ENCODE results near the gene KCND2. TPM values are rescaled to one million over a fixed set of nuclear protein-coding genes. Genes with fewer than 3 reads are reported as not detected.
"Not testable (repeated sequence)": the region's sequence is repeated elsewhere in the genome, so short reads cannot be mapped to it uniquely, and the experiment has no call there.

KCND2 gene
- total RNA-seq, 1 donor from 2014 or later = 51.5 TPM

DNA sequence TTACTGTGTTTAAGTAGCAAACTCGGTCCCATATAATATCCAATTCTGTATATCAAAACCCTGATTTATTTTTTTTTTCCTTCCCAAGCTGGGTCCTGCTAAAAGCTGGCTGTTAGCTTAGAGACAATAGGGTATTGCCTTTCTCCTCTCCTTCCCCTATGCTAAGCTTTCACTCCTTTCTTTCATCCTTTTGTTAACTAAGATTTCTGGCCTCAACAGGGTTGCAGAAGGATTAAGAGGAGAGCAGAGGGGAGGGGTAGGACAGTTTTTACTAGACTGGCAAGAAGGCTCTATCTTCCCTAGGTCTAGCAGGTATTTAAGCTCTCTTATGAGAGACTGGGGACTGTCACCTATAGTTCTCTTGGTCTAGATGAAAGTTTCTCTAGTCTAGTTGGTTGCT, 229.2 kb downstream of the KCND2 start:
- no peak for DNase-seq

DNA sequence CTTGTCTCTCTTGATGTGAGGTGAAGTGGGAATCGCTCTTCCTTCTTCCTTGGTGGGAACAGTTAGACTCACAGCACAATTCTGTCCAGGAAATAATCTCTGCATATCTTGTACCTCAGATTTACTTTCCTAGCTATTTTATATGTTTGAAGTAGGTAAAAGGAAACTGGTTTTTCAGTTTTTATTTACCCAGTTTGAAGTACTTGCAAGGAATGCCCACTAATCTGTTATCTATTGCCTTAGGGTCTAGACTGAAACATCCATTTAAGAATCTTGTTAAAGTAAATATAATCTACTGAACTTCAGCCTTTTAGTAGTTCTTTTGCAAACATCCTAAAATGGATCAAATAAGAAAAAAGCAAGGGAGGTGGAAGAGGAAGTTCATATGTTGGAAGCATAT, 229.8 kb downstream of the KCND2 start:
- DNase-seq = no peak

DNA sequence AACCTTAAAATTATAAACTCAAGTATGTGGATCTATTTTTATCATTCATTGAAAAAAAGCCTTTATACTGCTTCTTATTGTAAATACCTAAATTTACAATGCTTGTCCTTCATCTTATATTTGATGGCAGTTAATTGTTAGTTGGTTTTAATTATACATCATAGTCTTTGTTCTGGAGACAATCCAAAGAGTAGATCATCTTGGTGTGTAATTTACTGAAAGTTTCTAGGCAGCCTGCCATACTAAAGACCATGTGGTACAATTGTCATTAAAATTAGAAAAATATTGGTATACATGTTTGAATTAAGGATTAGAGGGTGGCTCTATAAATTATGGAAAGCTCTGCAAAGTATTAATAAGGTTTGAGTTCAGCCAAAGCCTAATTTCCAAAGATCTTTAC, 231.4 kb downstream of the KCND2 start:
- DNase-seq = no peak

DNA sequence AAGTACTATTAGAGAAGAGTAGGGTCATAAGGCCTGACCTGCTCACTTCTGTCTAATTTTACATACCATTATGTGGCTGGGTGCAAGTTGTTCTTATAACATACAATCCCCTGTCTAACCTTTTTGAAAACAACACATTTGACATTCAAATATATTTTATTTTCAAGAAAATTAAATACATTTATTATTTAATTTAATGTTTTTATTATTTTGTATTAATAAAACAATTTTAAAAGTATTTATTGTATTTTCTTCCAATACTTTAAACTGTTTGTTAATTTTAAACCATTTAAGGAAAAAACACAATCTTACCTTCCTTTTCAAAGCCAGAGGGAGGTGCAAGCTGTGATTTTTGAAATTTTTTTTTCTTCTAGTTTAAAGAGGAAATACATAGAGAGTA, 232.8 kb downstream of the KCND2 start:
- no peak for DNase-seq

DNA sequence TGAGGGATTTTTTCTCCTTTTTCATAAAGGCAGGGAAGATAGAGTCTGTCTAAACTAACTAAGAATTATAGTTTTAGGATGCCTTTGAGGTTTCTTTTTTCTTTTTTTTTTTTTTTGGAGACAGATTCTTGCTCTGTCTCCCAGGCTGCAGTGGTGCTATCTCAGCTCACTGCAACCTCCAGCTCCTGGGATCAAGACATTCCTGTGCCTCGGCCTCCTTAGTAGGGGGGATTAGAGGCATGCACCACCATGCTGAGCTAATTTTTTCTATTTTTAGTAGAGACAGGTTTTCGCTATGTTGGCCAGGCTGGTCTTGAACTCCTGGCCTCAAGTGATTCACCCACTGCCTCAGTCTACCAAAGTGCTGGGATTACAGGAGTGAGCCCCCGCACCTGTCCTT, 239.7 kb downstream of the KCND2 start:
- no peak for DNase-seq

DNA sequence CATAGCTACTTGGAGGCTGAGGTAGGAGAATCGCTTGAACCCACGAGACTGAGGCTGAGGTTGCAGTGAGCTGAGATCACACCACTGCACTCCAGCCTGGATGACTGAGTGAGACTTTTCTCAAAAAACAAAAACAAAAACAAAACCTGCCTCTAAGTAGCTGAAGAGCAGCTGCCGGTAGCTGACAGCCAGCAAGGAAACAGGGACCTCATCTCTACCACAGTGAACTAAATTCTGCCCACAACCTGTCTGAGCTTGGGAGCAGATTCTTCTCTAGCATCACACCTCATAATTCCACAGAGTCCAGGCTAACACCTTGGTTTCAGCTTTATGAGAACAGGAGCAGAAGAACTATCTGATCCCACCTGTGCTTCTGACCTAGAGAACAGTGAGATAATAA, 246.2 kb downstream of the KCND2 start:
- DNase-seq = no peak

DNA sequence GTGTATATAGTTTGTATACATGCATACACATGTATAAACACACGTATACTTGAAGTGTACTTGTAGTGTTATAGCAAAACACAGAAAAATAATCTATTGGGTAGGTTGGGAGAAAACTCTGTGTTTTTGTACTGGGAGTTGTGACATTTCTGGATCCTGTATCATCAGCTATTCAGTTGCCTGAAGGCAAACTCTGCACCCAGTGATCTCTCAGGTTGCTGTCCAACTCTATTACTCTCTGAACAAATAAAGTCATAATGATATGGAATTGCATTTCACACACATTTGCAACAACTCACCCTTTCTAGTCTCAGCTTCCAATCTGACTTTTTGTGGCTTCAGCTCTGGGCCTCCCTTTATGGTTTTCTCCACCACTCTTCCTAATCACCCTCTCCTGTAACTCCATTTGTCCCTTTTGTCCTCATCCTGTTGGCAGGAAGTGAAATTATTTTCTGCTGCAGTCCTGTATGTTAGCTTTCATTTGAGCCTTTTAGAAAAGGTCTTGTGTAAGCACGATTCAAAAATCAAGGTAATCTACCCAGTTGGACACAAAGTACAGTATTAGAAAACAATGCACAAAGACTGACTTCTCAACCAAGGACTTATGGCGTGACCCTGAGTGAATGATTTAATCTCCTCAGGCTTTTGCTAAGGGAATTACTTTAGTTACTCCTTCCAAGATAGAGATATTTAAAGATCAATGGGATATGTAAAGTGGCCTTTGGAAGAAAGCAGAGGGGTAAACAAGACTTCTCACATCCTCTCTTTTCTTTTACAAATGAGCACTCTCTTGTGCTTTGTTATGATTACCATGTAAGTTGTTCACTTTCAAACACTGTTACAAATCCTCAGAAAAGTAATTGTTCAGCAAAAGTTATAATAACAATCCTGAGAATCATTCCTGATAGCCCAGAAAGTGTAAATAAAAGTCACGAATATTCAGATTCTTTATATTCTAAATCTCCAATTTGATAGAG, 249.1 kb downstream of the KCND2 start:
- no peak for DNase-seq

DNA sequence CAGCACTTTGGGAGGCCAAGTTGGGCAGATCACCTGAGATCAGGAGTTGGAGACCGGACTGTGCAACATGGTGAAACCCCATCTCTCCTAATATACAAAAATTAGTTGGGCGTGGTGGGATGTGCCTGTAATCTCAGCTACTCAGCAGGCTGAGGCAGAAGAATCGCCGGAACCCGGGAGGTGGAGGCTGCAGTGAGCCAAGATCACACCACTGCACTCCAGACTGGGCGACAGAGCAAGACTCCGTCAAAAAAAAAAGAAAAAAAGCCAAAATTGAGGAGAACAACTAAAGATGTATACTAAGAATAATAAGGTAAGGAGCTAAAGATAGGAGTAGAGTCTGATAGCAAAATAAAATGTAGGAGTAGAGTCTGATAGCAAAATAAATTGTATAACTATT, 251.0 kb downstream of the KCND2 start:
- DNase-seq = no peak

DNA sequence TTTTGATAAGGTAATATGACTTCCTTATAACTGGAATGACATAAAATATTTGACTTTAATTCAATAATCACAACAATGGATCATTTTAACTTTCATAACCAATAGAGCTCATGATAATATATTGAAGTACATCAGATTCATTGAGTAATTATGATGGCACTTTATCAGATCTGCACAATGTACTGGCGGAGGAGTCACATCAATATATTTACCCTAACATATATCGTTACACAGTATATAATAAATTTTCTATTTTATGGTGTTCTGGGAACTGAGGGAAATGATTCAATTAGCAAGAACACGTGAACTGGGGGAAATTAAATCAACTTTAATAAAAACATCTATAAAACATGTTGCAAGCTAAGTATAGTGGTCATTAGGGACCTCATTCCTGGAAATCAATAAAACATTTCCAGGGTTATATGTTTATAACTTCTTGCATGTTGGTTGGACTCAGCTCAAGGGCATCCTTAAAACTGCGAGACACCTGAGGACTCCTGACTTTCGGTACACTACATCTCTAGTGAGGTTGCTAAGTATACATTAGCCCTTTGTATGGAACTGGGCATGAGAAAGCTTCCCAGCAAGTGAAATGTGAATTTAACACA, 254.0 kb downstream of the KCND2 start:
- DNase-seq = no peak

DNA sequence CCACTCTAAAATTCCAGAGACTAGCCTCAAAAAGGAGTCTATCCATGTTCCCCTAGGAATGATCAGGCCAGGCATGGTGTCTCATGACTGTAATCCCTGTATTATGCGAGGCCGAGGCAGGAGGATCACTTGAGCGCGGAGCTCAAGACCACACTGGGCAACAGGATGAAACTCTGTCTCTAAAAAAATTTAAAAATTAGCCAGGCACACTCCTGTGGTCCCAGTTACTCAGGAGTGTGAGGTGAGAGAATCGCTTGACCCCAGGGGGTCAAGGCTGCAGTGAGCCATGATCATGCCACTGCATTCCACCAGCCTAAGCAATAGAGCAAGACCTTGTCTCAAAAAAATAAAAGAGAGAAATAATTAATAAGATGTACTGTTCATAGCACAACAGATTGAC, 256.8 kb downstream of the KCND2 start:
- DNase-seq = no peak

DNA sequence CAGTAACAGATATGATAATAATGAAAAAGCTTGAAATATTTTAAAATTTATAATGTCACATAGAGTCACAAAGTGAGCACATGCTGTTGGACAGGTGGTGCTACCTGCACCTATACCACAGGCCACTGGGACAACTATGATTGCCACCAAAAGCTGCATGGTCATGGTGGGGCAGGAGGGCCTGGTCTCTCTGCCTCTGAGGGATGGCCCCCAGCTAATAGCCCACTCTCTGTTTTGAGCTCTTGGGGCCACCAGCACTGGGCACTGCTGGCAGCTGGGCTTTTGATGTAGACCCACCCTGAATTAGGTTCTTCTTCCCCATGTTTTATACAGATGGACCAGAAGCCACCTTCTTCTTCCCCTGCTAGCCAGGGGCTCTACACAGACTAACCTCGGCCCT, 265.4 kb downstream of the KCND2 start:
- no peak for DNase-seq

DNA sequence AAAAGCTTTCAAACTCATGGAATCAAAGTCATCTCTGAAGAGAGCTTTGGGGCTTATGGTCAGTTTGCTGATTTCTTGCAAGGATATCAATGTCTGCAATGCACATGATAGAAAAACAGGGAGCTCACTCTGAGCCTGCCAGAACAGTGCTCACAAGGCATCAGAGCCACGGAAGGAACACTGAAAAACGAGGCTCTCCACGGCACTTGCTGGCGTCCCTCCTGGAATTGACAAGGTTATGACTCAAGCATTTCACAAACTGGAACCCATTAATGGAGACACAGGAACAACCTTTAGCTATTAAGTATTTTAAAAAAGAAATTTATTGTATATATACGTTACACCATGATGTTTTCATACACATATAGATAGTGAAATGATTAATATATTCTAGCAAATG, 266.3 kb downstream of the KCND2 start:
- no peak for DNase-seq

DNA sequence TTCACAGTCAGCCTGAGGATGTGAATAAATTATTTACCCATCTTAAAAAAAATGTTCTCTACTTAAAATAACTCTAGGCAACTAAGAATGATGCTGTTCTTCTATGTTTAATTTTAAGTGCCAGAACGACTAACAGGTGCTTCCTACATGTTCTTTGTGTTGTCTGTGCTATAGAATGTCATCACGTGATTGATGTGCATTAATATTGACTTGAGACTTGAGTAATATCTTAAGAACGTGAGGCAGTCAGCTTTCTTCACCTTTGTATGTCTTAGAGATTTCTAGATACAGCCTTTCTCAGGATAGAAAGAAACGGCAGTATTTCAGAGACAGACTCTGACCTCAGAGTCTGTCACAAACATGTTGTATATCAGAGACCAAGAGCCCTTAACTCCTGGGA, 274.6 kb downstream of the KCND2 start:
- DNase-seq = no peak

DNA sequence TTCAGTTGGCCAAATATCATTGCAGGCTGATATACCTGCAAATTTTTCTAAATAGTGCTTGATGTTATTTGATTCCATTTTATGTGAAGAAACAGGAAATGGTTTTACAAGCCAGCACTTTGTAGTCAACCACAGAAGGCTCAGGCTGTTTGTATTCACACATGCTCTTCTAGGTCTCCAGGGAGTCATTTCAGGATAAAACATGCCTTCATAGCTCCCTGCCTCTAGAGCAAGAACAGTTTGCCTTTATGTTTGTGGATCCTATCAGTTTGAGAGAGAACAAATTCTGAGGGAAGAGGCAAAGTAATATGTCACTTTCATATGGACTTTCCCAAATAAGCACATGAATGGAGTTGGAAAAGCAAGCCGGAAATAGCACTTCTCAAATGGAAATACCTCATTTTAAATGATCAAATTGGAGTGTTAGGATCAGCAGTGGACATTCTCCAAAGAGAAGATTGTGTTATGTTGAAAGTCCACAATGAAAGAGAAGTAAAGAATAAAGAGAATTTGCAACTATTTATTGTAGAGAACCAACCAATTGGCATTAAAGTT, 277.6 kb downstream of the KCND2 start:
- no peak for DNase-seq

DNA sequence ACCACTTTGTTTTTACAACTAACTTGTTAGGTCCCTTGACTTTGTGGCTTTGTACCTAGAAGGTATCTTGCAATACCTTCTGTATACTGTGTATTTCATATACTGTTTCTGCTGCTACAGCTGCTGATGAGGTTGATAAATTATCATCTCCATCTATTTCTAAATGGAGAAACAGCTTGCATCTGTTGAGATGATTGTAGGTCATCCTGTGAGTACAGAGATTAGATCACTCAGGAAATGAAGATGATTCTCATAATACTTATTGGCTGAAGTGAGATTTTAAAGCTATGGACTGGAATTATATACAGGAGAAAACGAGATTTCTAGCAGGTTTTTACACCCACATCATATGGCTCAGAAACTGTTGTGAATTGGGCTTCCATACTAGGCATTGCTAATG, 280.5 kb downstream of the KCND2 start:
- no peak for DNase-seq

DNA sequence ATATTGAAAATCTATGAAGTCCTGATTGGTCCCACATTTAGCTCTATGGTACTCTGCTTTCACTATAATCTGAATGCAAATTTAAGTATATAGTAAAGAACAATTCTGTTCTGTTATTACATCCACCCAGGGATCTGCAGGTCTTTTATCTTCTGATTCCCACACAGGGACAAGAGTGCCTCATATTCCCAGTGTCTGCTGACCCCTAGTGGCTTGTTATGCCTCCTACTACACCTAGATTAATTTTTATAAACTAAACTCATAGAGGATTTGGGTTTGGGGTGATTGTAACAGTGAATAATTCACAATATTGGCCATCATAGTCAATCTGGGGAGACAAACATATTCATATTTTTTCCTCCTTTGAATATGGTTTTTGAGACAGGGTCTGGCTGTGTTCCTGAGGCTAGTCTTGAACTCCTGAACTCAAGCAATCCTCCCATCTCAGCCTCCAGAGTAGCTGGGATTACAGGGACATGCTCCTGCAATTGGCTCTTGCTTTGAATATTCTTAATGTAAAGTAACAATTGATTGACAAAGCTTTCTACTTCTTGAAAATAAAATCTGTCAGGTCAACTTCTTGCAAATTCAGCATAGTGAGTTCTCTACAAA, 282.1 kb downstream of the KCND2 start:
- DNase-seq = no peak

DNA sequence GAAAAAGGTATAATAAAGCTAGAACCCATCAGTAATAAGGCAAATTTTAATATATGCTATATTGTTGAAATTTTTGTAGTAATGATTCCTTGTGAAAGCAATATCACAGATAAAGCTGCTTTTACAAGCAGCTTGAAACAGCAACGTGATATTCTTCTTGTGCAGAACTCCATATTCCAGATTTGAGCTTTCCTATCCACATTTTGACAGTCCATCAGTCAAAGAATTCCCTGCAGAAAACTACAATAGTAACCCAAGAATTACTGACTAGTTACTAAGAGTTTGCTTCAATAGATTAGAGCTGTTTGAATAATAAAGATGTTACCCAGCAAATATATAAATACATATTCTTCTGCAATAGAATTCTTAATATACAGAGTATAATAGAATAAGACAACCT, 291.2 kb downstream of the KCND2 start:
- no peak for DNase-seq

DNA sequence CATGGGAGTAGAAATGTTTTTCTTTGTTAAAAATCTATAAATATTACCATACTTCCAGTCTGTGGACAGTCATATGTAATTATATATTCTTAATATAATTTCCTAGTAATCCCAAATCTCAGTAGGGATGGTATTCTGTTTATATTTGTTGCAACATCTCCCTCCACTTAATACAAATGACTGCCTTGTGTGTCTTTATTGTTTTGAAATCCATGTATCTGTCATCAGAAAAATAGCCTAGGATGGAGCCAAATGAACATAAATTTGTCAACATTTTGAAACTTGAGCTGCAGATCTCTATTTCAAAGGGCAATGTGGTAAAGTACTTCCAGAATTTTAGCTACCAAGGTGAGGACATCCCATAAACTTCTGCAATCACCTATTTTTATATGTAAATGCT, 294.2 kb downstream of the KCND2 start:
- DNase-seq = no peak

DNA sequence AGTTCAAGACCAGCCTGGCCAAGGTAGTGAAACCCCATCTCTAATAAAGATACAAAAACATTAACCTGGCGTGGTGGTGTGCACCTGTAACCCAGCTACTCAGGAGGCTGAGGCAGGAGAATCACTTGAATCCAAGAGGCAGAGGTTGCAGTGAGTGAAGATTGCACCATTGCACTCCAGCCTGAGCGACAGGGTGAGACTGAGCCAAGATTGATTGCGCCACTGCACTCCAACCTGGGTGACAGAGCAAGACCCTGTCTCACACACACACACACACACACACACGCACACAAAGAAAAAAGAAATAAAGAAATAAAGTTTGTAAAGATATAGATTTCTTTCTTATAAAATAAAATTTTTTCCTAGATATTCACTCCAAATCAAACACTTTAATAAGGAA, 305.7 kb downstream of the KCND2 start:
- not testable (repeated sequence) for DNase-seq

DNA sequence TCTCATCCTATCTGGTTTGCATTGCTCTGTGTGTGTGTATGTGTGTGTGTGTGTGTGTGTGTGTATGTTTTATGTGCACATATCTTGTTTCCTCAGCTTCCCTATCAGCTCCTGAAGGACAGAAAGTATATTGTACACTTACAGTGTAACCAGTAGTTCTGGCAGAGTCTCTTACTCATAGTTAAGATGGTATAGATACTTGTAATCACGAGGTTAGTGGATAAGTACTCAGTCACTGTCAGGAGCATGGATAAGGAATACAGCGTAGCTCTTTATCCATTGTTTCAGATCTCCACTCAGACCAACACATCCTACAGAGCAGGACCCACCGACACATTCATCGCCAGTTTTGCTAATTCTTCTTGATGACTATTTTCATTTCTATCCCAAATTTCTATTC, 309.9 kb downstream of the KCND2 start:
- DNase-seq = no peak

DNA sequence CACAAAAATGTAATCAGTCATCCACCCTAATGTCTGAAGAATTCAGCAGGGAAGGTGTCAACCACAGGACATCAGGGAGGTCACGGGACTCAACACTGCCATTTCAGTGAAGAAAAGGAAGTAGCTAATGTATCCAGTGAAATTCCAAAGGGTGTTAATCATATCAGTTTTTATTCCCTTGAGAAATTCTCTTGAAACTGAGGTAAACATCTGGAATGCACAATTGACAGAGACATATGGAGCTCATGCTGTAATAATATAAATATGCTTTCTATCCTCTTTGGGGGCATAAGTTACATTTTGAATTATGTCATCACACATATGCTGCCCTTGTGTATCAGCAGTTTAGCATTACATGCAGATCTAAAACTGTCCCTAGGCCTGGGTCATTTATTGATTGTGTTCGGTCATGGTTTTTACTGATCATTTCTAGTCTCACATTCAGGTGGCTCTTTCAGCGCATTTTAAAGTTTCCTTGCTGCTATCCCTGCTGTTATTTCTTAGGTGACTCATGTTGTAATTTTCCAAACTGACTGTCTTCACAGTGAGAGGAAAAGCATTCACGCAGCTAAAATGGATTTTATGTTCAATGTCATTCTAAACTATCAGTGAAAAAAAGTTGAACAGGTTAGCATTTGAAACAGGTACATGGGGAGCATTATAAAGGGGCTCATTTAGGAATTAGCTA, 311.1 kb downstream of the KCND2 start:
- DNase-seq = no peak

DNA sequence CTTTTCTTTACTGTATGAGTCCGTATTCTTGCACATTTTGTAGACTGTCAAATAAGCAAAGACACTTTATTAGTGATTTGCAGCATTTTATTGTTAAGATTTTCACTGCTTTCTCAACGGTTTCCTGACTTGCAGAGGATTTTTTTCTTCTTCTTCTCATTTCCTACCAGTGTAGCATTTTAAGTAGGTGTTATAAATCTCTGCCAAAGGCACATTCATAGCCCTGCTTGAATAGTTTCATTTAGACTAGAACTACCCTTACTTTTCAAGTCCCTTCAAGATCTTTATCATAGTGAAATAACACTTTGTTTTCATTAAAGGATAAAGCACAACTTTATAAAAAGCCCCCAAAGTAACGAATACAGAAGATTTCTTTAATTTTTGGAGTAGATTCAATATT, 313.6 kb downstream of the KCND2 start:
- no peak for DNase-seq

DNA sequence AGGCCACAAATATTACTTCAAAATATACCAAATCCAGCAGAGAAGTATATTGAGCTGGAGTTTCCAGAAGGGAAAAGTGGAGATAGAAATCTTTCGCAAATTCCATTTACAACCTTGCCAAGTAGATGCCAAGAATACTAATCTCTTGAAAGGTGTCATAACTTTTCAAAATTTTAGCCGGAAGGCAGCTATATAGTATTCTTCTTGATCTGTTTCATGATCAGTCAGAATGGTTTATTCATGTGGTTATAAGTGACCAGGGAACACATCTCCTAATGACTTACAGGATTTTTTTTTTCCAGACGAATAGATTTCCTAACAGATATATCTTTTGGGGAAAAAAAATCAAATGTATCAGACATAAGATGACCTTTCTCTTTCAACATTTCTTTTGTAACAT, 314.3 kb downstream of the KCND2 start:
- DNase-seq = no peak

Data from occipital lobe (tissue), 2 donors.